ENCODE data around the gene AATK.

DNA sequence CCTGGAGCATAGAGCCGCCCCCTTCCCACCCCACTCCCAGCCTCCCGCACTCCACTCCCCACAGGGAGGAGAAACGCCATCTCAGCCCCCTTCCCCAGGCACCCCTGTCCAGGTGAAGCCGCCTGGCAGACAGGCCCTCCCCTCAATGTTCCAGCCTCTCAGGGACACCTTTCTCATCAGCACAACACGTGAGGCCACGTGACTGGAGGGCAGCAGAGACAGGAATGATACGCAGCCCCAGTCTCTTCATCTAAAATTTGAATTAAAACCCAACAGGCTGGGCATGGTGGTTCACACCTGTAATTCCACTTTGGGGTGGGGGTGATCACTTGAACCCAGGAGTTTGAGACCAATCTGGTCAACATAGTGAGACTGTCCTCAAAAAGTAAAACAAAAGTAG lies 20.2 kb upstream of the AATK start:
- TF ChIP-seq JUND (IDR thresholded peaks at IDR 0.05) (no peak), POLR2A (IDR thresholded peaks at IDR 0.05; ENCODE audit: borderline replicate concordance, extremely low read depth, insufficient read depth, insufficient read length) (no peak), TCF7L2 (IDR thresholded peaks at IDR 0.05; ENCODE audit: borderline replicate concordance, extremely low read depth, insufficient read depth, insufficient read length) (no peak), EZH2phosphoT487 (IDR thresholded peaks at IDR 0.05; ENCODE audit: borderline replicate concordance) (no peak), SRF (IDR thresholded peaks at IDR 0.05; ENCODE audit: low read depth) (no peak), CBX3 (IDR thresholded peaks at IDR 0.05; ENCODE audit: low read depth) (no peak), POLR2AphosphoS5 (IDR thresholded peaks at IDR 0.05; ENCODE audit: low read depth, low read length) (no peak), CEBPB (IDR thresholded peaks at IDR 0.05; ENCODE audit: low read depth) (no peak), SIN3A (IDR thresholded peaks at IDR 0.05; ENCODE audit: low read depth) (no peak), RAD21 (IDR thresholded peaks at IDR 0.05; ENCODE audit: low read depth) (no peak)
- TF ChIP-seq, protein P1, sequence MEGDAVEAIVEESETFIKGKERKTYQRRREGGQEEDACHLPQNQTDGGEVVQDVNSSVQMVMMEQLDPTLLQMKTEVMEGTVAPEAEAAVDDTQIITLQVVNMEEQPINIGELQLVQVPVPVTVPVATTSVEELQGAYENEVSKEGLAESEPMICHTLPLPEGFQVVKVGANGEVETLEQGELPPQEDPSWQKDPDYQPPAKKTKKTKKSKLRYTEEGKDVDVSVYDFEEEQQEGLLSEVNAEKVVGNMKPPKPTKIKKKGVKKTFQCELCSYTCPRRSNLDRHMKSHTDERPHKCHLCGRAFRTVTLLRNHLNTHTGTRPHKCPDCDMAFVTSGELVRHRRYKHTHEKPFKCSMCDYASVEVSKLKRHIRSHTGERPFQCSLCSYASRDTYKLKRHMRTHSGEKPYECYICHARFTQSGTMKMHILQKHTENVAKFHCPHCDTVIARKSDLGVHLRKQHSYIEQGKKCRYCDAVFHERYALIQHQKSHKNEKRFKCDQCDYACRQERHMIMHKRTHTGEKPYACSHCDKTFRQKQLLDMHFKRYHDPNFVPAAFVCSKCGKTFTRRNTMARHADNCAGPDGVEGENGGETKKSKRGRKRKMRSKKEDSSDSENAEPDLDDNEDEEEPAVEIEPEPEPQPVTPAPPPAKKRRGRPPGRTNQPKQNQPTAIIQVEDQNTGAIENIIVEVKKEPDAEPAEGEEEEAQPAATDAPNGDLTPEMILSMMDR (IDR thresholded peaks at IDR 0.05 in 2 of 3, conservative IDR thresholded peaks at IDR 0.05 in 1 of 3; ENCODE audit: borderline replicate concordance in 1 of 3, insufficient read depth in 1 of 3, low read depth in 2 of 3, low read length in 2 of 3) = no peak
- TF ChIP-seq, protein P2, sequence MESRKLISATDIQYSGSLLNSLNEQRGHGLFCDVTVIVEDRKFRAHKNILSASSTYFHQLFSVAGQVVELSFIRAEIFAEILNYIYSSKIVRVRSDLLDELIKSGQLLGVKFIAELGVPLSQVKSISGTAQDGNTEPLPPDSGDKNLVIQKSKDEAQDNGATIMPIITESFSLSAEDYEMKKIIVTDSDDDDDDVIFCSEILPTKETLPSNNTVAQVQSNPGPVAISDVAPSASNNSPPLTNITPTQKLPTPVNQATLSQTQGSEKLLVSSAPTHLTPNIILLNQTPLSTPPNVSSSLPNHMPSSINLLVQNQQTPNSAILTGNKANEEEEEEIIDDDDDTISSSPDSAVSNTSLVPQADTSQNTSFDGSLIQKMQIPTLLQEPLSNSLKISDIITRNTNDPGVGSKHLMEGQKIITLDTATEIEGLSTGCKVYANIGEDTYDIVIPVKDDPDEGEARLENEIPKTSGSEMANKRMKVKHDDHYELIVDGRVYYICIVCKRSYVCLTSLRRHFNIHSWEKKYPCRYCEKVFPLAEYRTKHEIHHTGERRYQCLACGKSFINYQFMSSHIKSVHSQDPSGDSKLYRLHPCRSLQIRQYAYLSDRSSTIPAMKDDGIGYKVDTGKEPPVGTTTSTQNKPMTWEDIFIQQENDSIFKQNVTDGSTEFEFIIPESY (IDR thresholded peaks at IDR 0.05; ENCODE audit: extremely low read depth, insufficient replicate concordance, low read length) = no peak
- TF ChIP-seq, protein P3, sequence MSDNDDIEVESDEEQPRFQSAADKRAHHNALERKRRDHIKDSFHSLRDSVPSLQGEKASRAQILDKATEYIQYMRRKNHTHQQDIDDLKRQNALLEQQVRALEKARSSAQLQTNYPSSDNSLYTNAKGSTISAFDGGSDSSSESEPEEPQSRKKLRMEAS (IDR thresholded peaks at IDR 0.05) = no peak
- TF ChIP-seq, protein P4, sequence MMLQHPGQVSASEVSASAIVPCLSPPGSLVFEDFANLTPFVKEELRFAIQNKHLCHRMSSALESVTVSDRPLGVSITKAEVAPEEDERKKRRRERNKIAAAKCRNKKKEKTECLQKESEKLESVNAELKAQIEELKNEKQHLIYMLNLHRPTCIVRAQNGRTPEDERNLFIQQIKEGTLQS (IDR thresholded peaks at IDR 0.05) = no peak

Data from HCT116 (cell line).